Measurements from ENCODE around the gene MMP1. TPM values are rescaled to one million over a fixed set of nuclear protein-coding genes. Genes with fewer than 3 reads are reported as not detected.
"Not testable (repeated sequence)": the region's sequence is repeated elsewhere in the genome, so short reads cannot be mapped to it uniquely, and the experiment has no call there.

MMP1 gene
- total RNA-seq, 1 experiment from 2014 or later, result 25.4 TPM

GRCh38 chr11:102760344-102761035, 37.5 kb downstream of the MMP1 start:
- peak; percentile 93 for DNase-seq (ENCODE audit: low read depth)

GRCh38 chr11:102757823-102758549, 40.0 kb downstream of the MMP1 start:
- DNase-seq (ENCODE audit: low read depth), result peak; percentile 44

GRCh38 chr11:102753267-102753666, 44.7 kb downstream of the MMP1 start:
- DNase-seq (ENCODE audit: low read depth), result no peak

- DNase-seq (ENCODE audit: low read depth), result no peak
Measured at GRCh38 chr11:102751673-102752072, 46.3 kb downstream of the MMP1 start.

GRCh38 chr11:102749101-102749722, 48.7 kb downstream of the MMP1 start:
- DNase-seq (ENCODE audit: low read depth), result no peak

GRCh38 chr11:102746746-102747578, 51.0 kb downstream of the MMP1 start:
- not testable (repeated sequence) for DNase-seq (ENCODE audit: low read depth)

Other genes with a start within 250 kb of the MMP1 start
- gene MMP20, start 172.8 kb downstream of the MMP1 start, total RNA-seq (2014; rRNA removed; shearing (Covaris generic)), result not detected in 2 replicates
- not detected in 2 replicates for gene MMP27, start 92.4 kb downstream of the MMP1 start, total RNA-seq (2014; rRNA removed; shearing (Covaris generic))
- 3.3 and 4.4 TPM in 2 replicates for gene MMP8, start 73.2 kb downstream of the MMP1 start, total RNA-seq (2014; rRNA removed; shearing (Covaris generic))
- gene MMP10, start 17.5 kb downstream of the MMP1 start, total RNA-seq (2014; rRNA removed; shearing (Covaris generic)), result 0.20 and 0.24 TPM in 2 replicates
- gene MMP3, start 45.4 kb upstream of the MMP1 start, total RNA-seq (2014; rRNA removed; shearing (Covaris generic)), result 0.39 and 1.3 TPM in 2 replicates
- 0.12 TPM in 1 of 2 replicates, not detected in the other for gene MMP12, start 76.8 kb upstream of the MMP1 start, total RNA-seq (2014; rRNA removed; shearing (Covaris generic))
- gene MMP13, start 157.6 kb upstream of the MMP1 start, total RNA-seq (2014; rRNA removed; shearing (Covaris generic)), result 0.12 TPM in 1 of 2 replicates, not detected in the other

Measured in RPMI7951 (cell line).